ENCODE results near the gene ST8SIA1.

DNA sequence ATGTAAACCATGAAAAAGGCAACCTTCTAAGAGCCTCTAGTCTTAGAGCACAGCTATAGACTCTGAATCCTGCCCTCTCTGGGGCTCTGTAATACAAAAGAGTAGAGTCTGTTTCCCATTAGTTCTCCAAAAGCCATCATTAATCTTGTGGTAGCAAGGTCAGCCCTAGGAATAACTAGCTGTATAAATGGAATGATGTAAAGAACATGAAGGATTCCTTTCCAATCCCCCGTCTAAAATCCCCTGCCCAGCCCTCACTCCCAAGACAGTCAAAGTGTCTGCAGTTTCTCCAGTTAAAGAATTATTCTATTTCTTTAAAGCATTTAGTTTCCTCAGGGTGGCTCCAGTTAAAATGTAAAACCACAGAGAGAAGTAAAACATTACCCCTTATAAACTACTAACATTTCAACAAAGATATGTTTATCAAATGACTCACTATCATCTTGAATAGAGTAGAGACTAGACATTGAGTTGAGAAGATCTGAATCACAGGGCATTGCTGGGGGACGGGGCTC lies 104.2 kb downstream of the ST8SIA1 start:
- TF ChIP-seq EP300 (conservative IDR thresholded peaks at IDR 0.05; ENCODE audit: poor library complexity, severe bottlenecking) (no peak), POLR2AphosphoS5 (IDR thresholded peaks at IDR 0.05) (no peak), MXI1 (conservative IDR thresholded peaks at IDR 0.05; ENCODE audit: poor library complexity, severe bottlenecking) (no peak)
- TF ChIP-seq, protein P1, sequence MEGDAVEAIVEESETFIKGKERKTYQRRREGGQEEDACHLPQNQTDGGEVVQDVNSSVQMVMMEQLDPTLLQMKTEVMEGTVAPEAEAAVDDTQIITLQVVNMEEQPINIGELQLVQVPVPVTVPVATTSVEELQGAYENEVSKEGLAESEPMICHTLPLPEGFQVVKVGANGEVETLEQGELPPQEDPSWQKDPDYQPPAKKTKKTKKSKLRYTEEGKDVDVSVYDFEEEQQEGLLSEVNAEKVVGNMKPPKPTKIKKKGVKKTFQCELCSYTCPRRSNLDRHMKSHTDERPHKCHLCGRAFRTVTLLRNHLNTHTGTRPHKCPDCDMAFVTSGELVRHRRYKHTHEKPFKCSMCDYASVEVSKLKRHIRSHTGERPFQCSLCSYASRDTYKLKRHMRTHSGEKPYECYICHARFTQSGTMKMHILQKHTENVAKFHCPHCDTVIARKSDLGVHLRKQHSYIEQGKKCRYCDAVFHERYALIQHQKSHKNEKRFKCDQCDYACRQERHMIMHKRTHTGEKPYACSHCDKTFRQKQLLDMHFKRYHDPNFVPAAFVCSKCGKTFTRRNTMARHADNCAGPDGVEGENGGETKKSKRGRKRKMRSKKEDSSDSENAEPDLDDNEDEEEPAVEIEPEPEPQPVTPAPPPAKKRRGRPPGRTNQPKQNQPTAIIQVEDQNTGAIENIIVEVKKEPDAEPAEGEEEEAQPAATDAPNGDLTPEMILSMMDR (IDR thresholded peaks at IDR 0.05; ENCODE audit: poor library complexity, severe bottlenecking) = no peak
- TF ChIP-seq, protein P2, sequence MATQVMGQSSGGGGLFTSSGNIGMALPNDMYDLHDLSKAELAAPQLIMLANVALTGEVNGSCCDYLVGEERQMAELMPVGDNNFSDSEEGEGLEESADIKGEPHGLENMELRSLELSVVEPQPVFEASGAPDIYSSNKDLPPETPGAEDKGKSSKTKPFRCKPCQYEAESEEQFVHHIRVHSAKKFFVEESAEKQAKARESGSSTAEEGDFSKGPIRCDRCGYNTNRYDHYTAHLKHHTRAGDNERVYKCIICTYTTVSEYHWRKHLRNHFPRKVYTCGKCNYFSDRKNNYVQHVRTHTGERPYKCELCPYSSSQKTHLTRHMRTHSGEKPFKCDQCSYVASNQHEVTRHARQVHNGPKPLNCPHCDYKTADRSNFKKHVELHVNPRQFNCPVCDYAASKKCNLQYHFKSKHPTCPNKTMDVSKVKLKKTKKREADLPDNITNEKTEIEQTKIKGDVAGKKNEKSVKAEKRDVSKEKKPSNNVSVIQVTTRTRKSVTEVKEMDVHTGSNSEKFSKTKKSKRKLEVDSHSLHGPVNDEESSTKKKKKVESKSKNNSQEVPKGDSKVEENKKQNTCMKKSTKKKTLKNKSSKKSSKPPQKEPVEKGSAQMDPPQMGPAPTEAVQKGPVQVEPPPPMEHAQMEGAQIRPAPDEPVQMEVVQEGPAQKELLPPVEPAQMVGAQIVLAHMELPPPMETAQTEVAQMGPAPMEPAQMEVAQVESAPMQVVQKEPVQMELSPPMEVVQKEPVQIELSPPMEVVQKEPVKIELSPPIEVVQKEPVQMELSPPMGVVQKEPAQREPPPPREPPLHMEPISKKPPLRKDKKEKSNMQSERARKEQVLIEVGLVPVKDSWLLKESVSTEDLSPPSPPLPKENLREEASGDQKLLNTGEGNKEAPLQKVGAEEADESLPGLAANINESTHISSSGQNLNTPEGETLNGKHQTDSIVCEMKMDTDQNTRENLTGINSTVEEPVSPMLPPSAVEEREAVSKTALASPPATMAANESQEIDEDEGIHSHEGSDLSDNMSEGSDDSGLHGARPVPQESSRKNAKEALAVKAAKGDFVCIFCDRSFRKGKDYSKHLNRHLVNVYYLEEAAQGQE (IDR thresholded peaks at IDR 0.05; ENCODE audit: borderline replicate concordance) = no peak

All from neural cell (in vitro differentiated cells).